GM19351 (cell line): ENCODE measurements around the gene EFNA5.

Experiments used
- ATAC-seq: cut with Tn5 transposase; IDR thresholded peaks from one replicate; pipeline ENCODE4 v1.9.1; 2021; ENCODE audit warnings: mild to moderate bottlenecking, moderate library complexity; ENCODE audit not compliant: unreplicated experiment

Gene EFNA5

GRCh38 chr5:107523029-107523680 is 147.6 kb downstream of the EFNA5 start:
- no peak for ATAC-seq

GRCh38 chr5:107522456-107522855 is 148.3 kb downstream of the EFNA5 start:
- ATAC-seq = no peak

- no peak for ATAC-seq
These were observed 150.8 kb downstream of the EFNA5 start for GRCh38 chr5:107519900-107520354.

- no peak for ATAC-seq
These were observed 152.1 kb downstream of the EFNA5 start for GRCh38 chr5:107518616-107519015.

- ATAC-seq = no peak
These were observed 152.5 kb downstream of the EFNA5 start for GRCh38 chr5:107518190-107518589.

GRCh38 chr5:107517185-107518033 is 153.3 kb downstream of the EFNA5 start:
- peak; percentile 33 for ATAC-seq

GRCh38 chr5:107516452-107517184 is 154.1 kb downstream of the EFNA5 start:
- no peak for ATAC-seq

GRCh38 chr5:107515521-107516080 is 155.1 kb downstream of the EFNA5 start:
- no peak for ATAC-seq

GRCh38 chr5:107514305-107514704 is 156.4 kb downstream of the EFNA5 start:
- no peak for ATAC-seq

- ATAC-seq = peak; percentile 39
These were observed 157.2 kb downstream of the EFNA5 start for GRCh38 chr5:107513337-107514085.

GRCh38 chr5:107512029-107512428 is 158.7 kb downstream of the EFNA5 start:
- ATAC-seq = no peak

- ATAC-seq = no peak
These were observed 160.6 kb downstream of the EFNA5 start for GRCh38 chr5:107510125-107510524.

GRCh38 chr5:107508097-107508496 is 162.6 kb downstream of the EFNA5 start:
- ATAC-seq = no peak

GRCh38 chr5:107505763-107506534 is 164.8 kb downstream of the EFNA5 start:
- ATAC-seq = no peak

GRCh38 chr5:107504424-107504823 is 166.3 kb downstream of the EFNA5 start:
- no peak for ATAC-seq

- ATAC-seq = no peak
These were observed 168.1 kb downstream of the EFNA5 start for GRCh38 chr5:107502676-107503060.

- no peak for ATAC-seq
These were observed 168.6 kb downstream of the EFNA5 start for GRCh38 chr5:107501965-107502675.

GRCh38 chr5:107500840-107501239 is 169.9 kb downstream of the EFNA5 start:
- no peak for ATAC-seq

GRCh38 chr5:107500347-107500746 is 170.4 kb downstream of the EFNA5 start:
- ATAC-seq = no peak
